GM04503 (cell line): ENCODE results near the gene DNAJC15.
"Not testable (repeated sequence)": the region's sequence is repeated elsewhere in the genome, so short reads cannot be mapped to it uniquely, and the experiment has no call there.

ENCODE experiments used
- DNase-seq: peaks from one replicate; pipeline ENCODE4 v3.0.0-alpha.2; 2012; ENCODE audit warnings: low read depth

DNAJC15 gene

DNA sequence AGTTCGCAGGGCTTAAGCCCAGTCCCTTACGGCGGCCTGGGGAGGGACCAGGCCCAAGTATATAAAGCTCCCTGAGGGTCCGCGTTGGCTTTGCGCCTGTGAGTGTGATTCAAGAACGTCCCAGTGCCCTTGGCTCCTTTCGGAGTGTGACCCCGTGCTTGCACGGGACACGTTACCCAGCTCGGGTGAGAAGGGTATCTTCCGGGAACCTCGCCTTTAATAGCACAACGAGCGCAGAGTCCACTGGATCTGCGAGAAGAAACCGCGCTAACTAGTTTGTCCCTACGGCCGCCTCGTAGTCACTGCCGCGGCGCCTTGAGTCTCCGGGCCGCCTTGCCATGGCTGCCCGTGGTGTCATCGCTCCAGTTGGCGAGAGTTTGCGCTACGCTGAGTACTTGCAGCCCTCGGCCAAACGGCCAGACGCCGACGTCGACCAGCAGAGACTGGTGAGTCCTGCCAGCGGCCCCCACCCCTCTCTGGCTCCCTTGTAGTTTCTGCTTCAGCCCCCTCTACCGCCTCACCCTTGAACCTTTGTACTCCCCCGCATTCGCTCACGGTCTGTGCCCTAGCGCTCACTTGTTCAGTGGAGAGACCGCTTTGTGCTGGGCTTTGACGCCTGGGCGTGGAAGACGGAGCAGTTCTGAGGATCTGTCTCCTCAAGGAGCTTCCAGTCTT is at the start of gene DNAJC15:
DNAJC15 (plus strand) TSS at position 298 of the 675 bp plus-strand sequence; CDS start at position 339, 41 bp downstream.
- DNase-seq = peak; percentile 57

DNA sequence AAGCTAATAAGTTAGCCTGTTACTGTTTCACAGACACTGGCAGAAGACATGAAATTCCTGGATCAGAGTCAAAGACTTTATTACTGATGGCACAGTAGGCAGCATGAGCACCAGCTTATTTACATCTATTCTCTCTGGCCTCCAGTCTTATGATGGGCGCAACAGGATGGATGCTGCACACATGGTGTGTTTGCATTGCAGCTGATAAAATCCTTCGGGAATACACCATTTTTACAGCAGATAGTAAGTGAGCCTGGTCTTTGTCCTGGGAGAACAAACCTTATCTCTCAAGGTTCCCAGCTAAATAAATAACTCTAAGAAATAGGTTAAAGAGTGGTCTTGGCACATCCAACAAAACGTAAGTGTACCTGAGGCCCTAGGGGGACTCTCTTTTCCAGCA is 47.3 kb upstream of the DNAJC15 start:
- DNase-seq = no peak

DNA sequence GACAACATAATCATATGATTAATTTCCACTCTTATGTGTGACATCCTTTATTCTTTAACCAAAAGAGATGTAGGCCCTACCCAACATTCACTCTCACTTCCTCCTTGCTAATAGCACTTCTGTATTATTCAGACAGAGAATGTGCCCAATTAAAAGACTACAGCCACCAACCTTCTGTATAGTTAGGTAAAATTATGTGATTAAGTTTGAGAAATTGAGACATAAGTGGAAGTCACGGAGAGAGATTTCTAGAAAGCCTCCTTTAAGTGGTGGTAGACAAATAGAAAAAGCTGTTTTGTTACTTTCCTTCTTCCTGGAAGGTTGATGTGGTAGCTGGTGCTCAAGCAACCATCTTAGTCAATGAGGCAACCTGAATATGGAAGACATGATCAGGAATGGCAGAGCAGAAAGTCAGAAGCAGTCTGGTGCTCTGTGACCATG is 46.1 kb upstream of the DNAJC15 start:
- no peak for DNase-seq

DNA sequence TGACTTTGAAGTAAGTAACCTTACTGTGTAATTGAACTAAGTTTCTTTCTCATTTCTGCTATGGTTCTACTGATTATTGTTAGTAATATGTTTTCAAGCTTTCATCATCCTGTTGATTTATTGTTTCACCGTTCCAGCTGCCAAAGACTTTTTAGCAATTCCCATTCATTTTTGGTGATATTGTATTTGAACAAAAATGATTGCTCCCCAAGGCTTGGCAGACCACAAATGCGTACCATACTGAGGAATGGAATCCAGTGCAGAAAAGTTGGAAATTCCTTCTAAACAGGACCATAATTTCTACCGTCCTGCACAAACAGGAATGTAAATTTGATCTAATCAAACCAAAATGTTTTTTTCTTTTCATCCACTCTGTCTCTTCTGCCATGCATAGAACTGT is 42.1 kb upstream of the DNAJC15 start:
- peak; percentile 73 for DNase-seq

DNA sequence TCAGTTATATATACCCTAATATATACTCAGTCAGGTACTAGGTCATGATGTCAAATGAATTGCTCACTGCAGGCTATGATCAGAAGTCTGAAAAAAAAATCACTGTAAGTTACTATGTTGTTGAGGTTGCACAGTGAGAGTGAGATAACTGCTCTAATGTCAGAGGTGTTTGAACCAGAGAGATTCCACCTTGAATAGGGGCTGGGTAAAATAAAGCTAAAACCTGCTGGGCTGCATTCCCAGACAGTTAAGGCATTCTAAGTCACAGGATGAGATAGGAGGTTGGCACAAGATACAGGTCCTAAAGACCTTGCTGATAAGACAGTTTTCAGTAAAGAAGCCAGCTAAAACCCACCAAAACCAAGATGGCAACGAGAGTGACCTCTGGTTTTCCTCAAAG is 41.5 kb upstream of the DNAJC15 start:
- DNase-seq = no peak

DNA sequence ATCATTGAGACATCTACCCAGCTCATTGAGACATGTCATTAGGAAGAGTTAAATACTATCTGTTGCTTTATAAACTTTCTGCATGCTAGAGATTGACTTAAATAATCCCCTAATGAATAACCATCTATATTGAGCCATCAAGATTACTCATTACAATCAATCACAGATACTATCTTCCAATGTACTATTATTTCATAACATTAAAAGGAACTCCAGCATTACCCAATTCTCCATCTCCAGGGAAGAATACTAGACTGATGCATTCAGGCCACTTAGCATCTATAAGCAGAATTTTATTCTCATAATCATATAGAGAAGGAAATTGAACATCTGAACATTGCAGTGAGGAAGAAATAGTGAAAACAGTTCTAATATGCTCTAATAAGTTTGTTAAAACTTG is 39.4 kb upstream of the DNAJC15 start:
- no peak for DNase-seq

DNA sequence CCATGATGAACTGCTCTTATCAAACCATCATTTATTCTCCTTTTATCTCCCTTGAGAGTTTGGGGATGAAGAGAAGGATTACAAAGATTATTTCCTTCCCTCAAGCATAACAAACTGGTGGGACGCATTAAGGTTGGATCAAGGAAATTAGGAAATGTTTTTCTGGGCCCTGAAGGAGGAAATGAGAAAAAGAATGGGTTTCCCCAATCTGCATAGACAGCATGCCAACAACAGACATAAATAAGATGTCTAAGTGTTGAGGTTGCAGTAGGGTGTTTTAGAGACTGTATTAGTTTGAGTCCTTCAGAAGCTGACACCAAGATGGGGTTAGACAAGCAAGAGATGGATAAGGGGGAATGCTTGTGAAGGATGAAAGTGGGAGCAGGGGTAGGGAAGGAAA is 38.7 kb upstream of the DNAJC15 start:
- no peak for DNase-seq

DNA sequence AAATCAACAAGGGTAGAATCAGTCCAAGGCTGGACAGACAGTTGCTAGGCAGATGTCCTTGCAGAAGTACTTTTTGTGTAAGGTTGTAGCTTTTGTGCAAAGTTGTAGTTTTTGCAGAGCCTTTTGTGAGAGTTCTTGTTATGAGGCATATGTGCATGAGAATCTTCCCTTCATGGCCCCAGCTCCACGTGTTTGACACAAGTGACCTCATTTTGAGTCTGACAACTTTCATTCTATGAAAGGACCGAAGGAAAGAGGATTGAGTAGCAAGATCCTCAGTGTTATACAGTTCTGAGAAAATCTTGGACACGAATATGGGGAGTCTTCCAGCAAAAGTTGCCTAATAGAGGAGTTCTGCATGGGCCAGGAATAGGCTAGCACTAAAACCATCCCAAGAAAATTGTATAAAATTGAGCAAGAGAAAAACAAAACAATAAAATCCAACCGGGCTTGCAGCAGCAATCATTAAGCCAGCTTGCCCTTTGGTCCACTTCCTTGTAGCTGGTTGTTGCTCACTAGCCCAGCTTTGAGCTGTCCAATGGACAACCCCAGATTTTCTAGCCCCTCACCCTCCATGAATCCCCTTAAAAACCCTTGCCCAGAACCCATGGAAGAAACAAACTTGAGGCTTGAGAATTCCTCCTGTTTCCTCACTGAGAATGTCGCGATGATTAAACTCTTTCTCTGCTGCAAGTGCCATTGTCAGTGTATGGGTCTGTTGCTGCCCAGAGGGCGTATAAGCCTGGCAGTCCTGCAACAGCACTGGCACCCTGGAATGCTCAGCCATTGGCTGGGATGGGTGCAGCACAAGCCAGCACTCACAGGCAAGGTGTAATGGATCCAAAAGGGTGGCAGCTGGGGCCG is 37.8 kb upstream of the DNAJC15 start:
- DNase-seq = no peak

DNA sequence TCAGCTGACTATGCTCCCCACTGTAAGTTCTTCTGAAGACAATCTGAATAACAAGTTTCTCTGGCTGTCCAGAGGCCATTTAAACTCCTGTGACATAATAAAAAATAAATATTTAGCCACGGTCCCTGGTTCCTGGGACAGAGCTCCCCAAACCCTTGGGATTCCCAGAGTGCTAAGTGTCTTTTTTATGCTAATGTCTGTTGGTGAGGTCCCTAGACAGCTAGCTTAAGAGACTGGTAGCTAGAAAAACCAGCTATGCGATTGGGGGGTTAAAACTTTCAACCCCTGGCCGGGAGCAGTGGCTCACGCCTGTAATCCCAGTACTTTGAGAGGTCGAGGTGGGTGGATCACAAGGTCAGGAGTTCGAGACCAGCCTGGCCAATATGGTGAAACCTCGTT is 37.2 kb upstream of the DNAJC15 start:
- no peak for DNase-seq

DNA sequence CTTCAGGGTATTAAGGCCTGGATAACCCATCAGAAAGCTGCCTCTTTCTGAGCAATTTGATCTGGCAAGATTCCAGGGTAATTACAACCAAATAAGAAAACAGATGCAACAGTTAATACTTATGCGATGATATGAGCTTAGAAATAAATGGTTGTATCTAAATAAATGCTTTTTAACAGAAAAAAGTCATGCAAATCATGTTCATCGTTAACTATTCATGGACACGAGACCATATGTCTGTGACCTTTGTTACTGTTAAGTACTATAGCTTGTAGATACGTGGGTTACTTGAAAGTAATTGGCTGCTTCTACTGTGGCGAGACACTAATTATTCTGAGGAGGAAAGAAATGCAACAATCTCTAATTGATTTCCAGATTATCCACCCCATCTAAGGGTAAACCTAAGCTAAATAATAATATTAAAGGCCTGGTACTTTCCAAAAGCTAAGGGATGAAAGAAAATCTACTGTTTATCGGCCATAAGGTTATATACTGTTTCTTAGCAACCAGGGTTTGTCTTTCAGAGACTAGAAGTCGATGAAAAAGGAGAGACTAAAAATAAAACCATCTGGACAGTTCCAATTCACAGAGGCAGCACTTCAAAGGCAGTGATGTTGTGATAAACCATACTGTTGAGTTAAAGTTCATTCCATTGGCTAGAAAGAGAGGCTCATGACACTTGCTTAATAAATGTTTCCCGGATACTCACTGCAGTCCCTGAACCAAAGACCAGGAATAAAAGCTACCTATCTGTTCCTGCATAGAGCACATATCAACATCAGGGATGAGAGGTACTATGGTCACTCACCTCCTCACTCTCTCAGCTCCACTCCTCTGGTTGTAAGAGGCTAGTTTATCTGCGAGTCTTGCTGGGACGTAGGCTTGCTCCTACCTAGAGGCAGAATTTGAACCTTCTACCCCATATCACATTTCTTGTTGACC is 32.8 kb upstream of the DNAJC15 start:
- DNase-seq = no peak

DNA sequence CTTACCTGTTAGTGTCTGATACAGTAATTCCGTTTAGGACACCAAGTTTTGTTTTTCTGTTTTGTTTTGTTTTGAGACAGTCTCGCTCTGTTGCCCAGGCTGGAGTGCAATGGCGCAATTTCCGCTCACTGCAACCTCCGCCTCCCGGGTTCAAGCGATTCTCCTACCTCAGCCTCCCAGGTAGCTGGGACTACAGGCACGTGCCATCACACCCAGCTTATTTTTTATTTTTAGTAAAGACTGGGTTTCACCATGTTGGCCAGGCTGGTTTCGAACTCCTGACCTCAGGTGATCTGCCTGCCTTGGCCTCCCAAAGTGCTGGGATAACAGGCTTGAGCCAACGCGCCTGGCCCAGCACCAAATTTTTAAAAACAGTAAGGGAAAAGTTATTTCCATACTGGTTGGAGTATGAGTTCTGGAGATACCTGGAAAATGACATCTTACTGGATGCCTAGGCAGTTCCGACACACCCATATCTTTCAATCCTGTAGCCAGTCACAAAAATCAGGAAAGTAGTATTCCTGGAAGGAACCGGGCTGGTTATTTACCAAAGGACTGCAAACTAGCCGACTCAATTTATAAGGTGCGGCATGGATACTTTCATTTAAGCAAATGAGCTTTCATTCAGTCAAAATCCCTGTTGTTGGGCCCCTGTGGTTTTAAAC is 32.0 kb upstream of the DNAJC15 start:
- not testable (repeated sequence) for DNase-seq

DNA sequence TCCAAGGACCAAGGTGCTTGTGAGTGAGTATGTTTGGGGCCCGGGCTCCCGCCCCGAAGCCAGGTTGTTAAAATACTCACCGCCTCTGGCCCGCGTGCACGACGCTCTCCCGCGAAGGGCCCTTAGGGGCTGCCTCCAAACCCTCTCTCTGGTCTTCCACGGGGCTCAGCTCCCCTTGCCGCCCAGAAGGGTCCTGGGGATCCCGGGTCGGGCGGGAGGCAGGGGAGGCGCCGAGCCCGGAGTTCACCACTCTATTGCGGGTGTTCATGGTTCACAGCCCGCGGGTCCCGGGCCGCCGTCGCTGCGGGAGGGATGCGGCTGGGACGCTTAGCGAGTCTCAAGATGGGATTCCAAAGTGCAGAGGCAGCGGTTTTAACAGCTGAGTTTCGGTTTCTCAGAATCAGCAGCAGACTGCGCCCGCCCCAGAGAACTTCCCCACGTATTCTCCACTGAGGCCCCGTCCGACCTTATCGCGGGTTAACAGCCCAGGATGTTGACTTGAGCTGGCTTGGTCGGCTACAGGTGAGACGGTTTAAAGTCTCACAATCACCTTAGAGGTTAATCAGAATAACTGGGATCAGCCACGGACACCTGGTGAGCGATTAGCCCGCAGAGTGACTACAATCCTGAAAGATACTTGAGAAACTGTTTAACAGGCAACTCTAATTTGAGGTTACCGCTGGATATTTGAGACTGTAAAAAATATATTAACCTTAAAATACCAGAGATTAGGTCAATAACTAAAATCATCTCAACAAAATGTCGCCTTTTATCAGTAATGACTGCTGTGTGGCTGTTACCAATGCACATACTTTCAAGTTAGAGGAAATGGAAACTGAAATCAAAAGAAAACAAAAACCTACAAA is 31.3 kb upstream of the DNAJC15 start, which contains the start of gene EPSTI1:
EPSTI1 (minus strand) TSS at position 344 of the 866 bp plus-strand sequence; CDS start at position 268, 76 bp downstream.
- DNase-seq = no peak

DNA sequence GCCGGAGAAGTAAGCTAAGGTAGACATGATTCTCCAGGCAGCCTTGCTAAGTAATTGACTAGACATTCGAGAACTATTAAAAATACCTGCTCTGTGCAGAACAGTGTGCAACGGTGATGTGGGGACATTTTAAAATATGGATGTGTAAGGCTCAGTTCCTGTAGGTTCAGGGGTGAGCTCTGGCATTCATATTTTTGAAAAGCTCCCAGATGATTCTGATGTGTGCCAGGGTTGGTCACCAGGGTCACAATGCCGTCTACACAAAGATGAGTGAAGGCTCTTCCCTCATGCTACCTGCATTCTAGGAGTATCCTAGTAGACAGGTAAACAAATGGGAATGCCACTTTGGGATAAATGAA is 30.6 kb upstream of the DNAJC15 start:
- no peak for DNase-seq

DNA sequence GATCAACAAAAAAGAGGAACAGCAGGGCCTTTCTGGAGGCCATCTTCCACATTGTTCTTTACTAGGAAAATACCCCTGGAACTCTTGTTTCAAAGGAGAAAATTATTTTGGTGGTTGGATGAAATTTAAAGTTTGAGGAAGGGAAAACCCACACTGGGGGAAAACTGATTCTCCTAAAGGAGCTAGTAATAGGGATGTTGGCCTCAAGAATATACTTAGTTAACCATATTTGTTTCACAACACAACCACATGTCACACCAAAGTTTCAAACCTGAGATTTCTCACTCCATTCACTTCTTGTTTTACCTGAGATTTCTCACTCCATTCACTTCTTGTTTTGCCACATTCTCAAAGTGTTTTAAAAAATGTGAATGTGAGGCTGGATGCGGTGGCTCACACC is 28.5 kb upstream of the DNAJC15 start:
- no peak for DNase-seq

DNA sequence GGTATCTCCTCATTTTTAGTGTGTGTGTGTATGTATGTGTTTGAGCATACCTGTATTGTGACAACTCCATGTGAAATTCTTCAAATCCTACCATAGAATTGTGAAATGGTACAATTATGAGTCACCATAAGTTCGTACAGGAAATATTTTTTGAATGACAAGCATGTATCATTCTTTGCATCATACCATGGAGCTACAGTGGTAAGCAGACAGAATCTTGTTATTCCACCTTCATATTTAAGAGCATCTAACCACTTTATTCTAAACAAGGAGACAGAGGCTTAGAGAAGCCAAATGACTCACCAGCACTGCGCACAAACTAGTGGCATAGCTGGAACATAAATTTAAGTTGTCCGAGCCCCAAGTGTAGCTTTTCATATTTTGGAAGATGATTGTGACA is 26.8 kb upstream of the DNAJC15 start:
- peak; percentile 46 for DNase-seq

DNA sequence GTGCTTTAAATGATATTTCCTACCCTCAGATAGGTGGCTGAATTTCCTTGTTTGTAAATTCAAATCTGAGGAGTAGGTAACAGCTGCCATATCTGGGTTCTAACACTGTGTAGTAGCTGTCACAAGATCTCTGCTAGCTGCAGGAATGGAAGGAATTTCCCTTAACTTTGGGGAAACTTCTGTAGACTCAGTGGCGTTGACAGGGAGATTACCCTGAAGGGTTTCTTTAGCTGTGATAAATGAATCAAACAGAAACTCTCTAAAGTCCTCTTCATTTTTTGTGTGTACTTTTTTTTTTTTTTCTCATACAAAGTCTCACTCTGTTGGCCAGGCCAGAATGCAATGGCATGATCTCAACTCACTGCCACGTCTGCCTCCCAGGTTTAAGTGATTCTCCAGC is 26.0 kb upstream of the DNAJC15 start:
- DNase-seq = no peak

DNA sequence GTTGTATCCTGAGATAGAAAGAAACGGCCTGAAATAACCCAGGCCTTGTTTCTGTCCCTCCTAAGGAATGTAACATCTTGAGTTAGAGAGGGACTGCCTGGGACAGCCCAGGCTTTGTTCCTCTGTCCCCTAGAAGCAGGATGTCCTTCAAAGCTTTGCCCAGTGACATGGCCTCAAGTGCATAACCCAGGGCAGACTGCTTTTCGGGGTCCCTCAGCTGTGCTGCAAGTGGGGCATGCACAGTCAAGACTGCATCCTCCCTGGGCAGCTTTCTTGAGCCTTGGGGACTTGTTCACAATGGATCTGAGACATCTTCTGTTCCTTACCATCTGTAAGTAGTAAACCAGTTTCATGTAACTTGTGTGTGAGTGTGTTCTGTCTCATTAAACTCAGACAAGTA is 23.9 kb upstream of the DNAJC15 start:
- no peak for DNase-seq

DNA sequence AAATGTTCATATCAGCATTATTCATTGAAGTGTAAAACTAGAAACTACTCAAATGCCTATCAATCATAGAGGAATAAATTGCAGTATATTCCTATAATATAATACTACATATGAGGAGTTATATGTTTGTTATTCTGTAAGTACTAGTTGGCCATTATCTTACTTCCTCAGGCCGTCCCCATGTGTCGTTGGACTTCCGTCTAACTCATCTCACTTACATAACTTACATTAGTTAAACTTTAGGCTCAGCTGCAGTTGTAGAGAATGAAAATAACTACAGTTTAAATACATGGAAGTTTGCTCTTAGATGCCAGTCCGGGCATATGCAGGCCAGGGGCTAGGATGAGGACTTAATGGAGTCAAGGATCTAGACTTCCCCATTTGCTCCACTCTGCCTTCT is 22.7 kb upstream of the DNAJC15 start:
- no peak for DNase-seq

DNA sequence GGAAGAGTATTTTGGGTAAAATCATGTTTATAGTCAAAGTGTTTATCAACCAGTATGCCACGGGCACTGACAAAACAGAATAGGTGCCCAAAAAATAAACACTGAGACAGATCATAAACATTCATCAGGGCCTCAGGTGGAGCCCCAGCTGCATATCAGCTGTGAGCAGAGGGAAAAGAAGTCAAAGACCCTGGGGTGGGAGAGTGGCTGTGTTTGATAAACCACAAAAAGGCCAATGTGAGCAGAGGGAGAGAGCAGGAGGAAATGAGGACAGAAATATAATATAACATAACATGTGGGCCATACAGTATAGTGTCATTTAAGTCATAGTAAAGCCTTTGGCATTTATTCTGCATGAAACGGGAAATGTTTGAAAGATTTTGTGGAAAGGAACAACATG is 21.4 kb upstream of the DNAJC15 start:
- no peak for DNase-seq

DNA sequence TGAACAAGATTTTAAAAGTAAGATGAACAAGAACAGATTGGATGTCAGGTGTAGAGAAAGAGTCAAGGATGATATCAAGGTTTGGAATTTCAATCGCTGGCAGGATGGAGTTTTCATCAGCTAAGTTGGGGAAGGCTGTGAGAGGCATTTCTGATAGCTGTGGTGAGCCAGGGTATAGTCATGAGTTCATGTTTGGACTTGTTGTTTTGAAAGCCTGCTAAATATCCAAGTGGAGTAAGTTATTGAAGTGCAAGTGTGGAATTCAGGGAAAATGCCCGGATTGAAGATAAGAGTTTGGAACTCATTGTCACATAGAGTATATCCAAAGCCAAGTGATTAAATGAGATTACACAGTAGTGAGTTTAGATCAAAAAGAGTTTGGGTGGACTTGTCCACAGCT is 20.4 kb upstream of the DNAJC15 start:
- DNase-seq = no peak

DNA sequence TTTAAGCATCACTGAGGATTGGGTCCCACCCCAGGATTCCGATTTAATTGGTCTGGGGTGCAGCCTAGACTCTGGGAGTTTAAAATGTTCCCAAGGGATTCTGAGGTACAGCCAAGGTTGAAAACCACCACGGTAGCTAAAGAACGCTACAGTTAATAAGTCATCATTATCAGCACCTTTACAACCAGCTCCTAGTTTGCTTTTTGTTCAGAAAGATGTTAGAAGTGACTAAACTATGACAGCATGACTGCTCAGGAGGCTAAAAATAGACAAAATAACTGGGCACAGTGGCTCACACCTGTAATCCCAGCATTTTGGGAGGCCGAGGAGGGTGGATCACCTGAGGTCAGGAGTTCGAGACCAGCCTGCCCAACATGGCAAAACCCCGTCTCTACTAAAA is 19.7 kb upstream of the DNAJC15 start:
- no peak for DNase-seq
